Kidney (tissue), 14 donors: ENCODE data around the gene MEI1. TPM values are rescaled to one million over a fixed set of nuclear protein-coding genes. Genes with fewer than 3 reads are reported as not detected.

Experiments
- DNase-seq, 5 donors: peaks; one replicate each; pipeline ENCODE4 v3.0.0-alpha.2; 2013 to 2020
- FAIRE-seq: peaks from 2 replicates; lab custom pipeline; 2012; peaks lifted over from hg19 to GRCh38; lab: Jason Lieb, UNC
- H3K27ac ChIP-seq, 2 donors: one replicate each; pipeline ENCODE4 v1.7.0; 2013; ENCODE audit warnings: low read depth in 2 of 2, low read length in 2 of 2, inconsistent platforms in 1 of 2
- H3K27me3 ChIP-seq: one replicate; pipeline ENCODE4 v1.7.1; 2013; ENCODE audit warnings: low read length, inconsistent platforms; ENCODE audit not compliant: control insufficient read depth, insufficient read depth
- H3K36me3 ChIP-seq, 3 donors: one replicate each; pipeline versions ENCODE4 v1.7.0 to v1.7.1; 2013; ENCODE audit warnings: low read length in 3 of 3, control low read depth in 1 of 3, inconsistent platforms in 1 of 3; ENCODE audit not compliant: insufficient read depth in 3 of 3, control insufficient read depth in 2 of 3
- H3K4me1 ChIP-seq, 3 donors: one replicate each; pipeline versions ENCODE4 v1.7.0 to v1.7.1; 2013; ENCODE audit warnings: low read length in 3 of 3, inconsistent platforms in 1 of 3, low read depth in 1 of 3; ENCODE audit not compliant: control insufficient read depth in 2 of 3, insufficient read depth in 2 of 3
- H3K4me3 ChIP-seq, 3 donors: one replicate each; pipeline versions ENCODE4 v1.7.0 to v1.8.1; 2013; ENCODE audit warnings: low read length in 3 of 3, control low read depth in 1 of 3, inconsistent platforms in 1 of 3
- H3K9ac ChIP-seq, 3 donors: one replicate each; pipeline versions ENCODE4 v1.7.0 to v1.7.1; 2013; ENCODE audit warnings: low read length in 3 of 3, control low read depth in 1 of 3, inconsistent platforms in 1 of 3
- H3K9me3 ChIP-seq, 3 donors: one replicate each; pipeline versions ENCODE4 v1.7.0 to v1.7.1; 2013; ENCODE audit warnings: low read length in 3 of 3, control low read depth in 1 of 3, inconsistent platforms in 1 of 3; ENCODE audit not compliant: control insufficient read depth in 2 of 3, insufficient read depth in 1 of 3
- CTCF ChIP-seq: IDR thresholded peaks from 3 replicates; pipeline ENCODE4 v1.5.1; 2012; ENCODE audit warnings: mild to moderate bottlenecking, moderate library complexity, borderline replicate concordance; ENCODE audit not compliant: insufficient read depth; ENCODE audit errors: extremely low read depth
- intact Hi-C: fragments of 100-400 bp; cut with DNase I; formaldehyde crosslinking; loops from one replicate; pipeline ENCODE4 v1.11.1; 2022
- polyA plus RNA-seq: library from polyadenylated mRNA; stranded (reverse); fragments of 350-450 nt; fragmentation: Illumina TruSeq; extraction: RNeasy Lipid Tissue Mini Kit (QIAGEN cat#74804); gene quantifications from one replicate; pipeline ENCODE4 v1.2.3, GENCODE V29; 2014; ENCODE audit warnings: low read depth, low replicate concordance; ENCODE audit not compliant: insufficient read depth
- total RNA-seq: library from RNA; stranded (reverse); fragmentation: NEBNext Ultra II Directional; extraction: Animal tissue kit (Norgen Biotek cat#: 25700); gene quantifications from one replicate; pipeline ENCODE4 v1.2.1, GENCODE V29; 2021
- donor health status: control.
- donor health status: control.
- donor health status: control.
- donor health status: control.
- donor health status: control.
- donor health status: DM: yes; HTN: yes; CAD: no.
- donor health status: Normal renal cell carcinoma (clear cell type).

The MEI1 gene
- total and polyA plus RNA-seq, 2 donors from 2014 or later, result 2.4 to 14.6 TPM

- FAIRE-seq, result no peak
- H3K27me3 ChIP-seq, result no peaks in the 10 kb centered on the region
- no peak overlapping the region for H3K4me3 ChIP-seq
- TF ChIP-seq CTCF, result no peak
- intact Hi-C loops, result no loop called here
- H3K4me1 ChIP-seq, result peaks cover 0 to 33% (median 9%) of the 10 kb centered on the region in 3 donors
- no peaks in the 10 kb centered on the region for H3K9me3 ChIP-seq
- no peak for DNase-seq
- no peak overlapping the region for H3K27ac ChIP-seq
- H3K36me3 ChIP-seq, result no peaks in the 10 kb centered on the region
- H3K9ac ChIP-seq, result peak overlapping the region in 1 of 3 donors; percentile 41
Observed at GRCh38 chr22:41848468-41848867, 149.2 kb downstream of the MEI1 start.

Other genes with a start within 250 kb of the MEI1 start
- 34.0 TPM for gene PHF5A, start 230.8 kb upstream of the MEI1 start, total RNA-seq
- gene PHF5A, start 230.8 kb upstream of the MEI1 start, polyA plus RNA-seq, result 42.2 TPM
- gene ACO2, start 230.4 kb upstream of the MEI1 start, total RNA-seq, result 119 TPM
- gene ACO2, start 230.4 kb upstream of the MEI1 start, polyA plus RNA-seq, result 262 TPM
- gene POLR3H, start 155.0 kb upstream of the MEI1 start, total RNA-seq, result 39.4 TPM
- gene POLR3H, start 155.0 kb upstream of the MEI1 start, polyA plus RNA-seq, result 37.4 TPM
- 7.8 TPM for gene CSDC2, start 138.5 kb upstream of the MEI1 start, total RNA-seq
- gene CSDC2, start 138.5 kb upstream of the MEI1 start, polyA plus RNA-seq, result 47.1 TPM
- gene PMM1, start 109.7 kb upstream of the MEI1 start, total RNA-seq, result 36.4 TPM
- gene PMM1, start 109.7 kb upstream of the MEI1 start, polyA plus RNA-seq, result 127 TPM
- 29.1 TPM for gene DESI1, start 78.5 kb upstream of the MEI1 start, total RNA-seq
- 28.6 TPM for gene DESI1, start 78.5 kb upstream of the MEI1 start, polyA plus RNA-seq
- gene XRCC6, start 78.2 kb upstream of the MEI1 start, total RNA-seq, result 183 TPM
- gene XRCC6, start 78.2 kb upstream of the MEI1 start, polyA plus RNA-seq, result 168 TPM
- gene SNU13, start 10.6 kb upstream of the MEI1 start, total RNA-seq, result 132 TPM
- 217 TPM for gene SNU13, start 10.6 kb upstream of the MEI1 start, polyA plus RNA-seq
- 12.2 TPM for gene CCDC134, start 101.2 kb downstream of the MEI1 start, total RNA-seq
- gene CCDC134, start 101.2 kb downstream of the MEI1 start, polyA plus RNA-seq, result 5.0 TPM
- gene SREBF2, start 133.6 kb downstream of the MEI1 start, total RNA-seq, result 71.4 TPM
- gene SREBF2, start 133.6 kb downstream of the MEI1 start, polyA plus RNA-seq, result 49.2 TPM
- 0.35 TPM for gene SHISA8, start 215.6 kb downstream of the MEI1 start, total RNA-seq
- 0.47 TPM for gene SHISA8, start 215.6 kb downstream of the MEI1 start, polyA plus RNA-seq
- 2.9 TPM for gene TNFRSF13C, start 227.3 kb downstream of the MEI1 start, total RNA-seq
- not detected for gene TNFRSF13C, start 227.3 kb downstream of the MEI1 start, polyA plus RNA-seq
- 2.8 TPM for gene CENPM, start 247.6 kb downstream of the MEI1 start, total RNA-seq
- 2.8 TPM for gene CENPM, start 247.6 kb downstream of the MEI1 start, polyA plus RNA-seq